CD4-positive, alpha-beta T cell treated with Interleukin-2 at 100 ng/mL for 4 hours (primary cell): Measurements from ENCODE around the gene INTU.
"Not testable (repeated sequence)": the region's sequence is repeated elsewhere in the genome, so short reads cannot be mapped to it uniquely, and the experiment has no call there.

ENCODE experiments used
- DNase-seq: peaks from one replicate; pipeline ENCODE4 v3.0.0-alpha.2; 2020; ENCODE audit warnings: low spot score

Gene INTU

GRCh38 chr4:127643791-127644190, 11.0 kb downstream of the INTU start:
- no peak for DNase-seq

- no peak for DNase-seq
These were observed 15.3 kb downstream of the INTU start for GRCh38 chr4:127648061-127648460.

DNA sequence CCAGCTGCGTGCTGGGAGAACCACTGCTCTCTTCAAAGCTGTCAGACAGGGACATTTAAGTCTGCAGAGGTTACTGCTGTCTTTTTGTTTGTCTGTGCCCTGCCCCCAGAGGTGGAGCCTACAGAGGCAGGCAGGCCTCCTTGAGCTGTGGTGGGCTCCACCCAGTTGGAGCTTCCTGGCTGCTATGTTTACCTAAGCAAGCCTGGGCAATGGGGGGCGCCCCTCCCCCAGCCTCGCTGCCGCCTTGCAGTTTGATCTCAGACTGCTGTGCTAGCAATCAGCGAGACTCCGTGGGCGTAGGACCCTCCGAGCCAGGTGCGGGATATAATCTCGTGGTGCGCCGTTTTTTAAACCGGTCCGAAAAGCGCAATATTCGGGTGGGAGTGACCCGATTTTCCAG, 22.8 kb downstream of the INTU start:
- DNase-seq = not testable (repeated sequence)

DNA sequence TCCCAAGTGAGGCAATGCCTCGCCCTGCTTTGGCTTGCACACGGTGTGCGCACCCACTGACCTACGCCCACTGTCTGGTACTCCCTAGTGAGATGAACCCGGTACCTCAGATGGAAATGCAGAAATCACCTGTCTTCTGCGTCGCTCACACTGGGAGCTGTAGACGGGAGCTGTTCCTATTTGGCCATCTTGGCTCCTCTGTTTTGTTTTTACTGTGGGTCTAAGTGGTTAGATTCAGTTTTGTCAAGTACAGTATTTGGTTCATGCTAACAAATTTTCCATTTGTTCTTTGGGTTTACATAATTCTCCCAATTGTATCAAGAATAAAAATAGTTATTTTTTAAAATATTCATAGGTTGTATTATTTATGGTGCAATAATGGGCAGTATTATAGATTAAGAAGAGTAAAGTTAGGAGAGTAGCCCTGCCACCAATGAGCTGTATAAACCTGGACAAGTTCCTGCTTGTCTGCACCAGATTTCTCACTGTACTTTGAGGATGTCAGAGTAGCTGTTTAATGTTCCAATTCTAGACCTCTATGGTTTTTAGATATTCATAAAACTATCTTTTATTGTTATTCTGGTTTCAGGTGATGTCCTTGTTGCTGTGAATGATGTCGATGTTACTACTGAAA, 23.4 kb downstream of the INTU start:
- DNase-seq = no peak

- no peak for DNase-seq
These were observed 27.6 kb downstream of the INTU start for GRCh38 chr4:127660284-127660885.

DNA sequence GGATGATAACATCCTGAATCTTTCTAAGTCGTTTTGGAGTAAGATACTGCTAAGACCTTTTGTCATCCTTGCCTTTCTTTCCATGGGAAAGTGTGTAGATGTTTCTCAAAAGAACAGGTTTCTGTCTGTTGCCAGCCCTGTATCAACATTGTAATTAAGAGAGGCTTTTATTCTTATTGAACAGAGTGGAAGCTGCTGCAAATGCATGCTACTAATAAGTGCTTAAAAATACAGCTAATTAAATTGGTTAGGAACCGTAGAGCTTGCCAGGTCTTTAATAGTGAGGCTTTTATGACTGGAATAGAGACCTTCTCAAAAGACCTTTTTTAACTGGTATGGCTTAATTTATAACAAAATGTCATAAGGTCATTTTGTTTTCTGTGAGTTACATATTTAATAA, 34.4 kb downstream of the INTU start:
- DNase-seq = no peak

- DNase-seq = no peak
These were observed 35.0 kb downstream of the INTU start for GRCh38 chr4:127667772-127668171.

DNA sequence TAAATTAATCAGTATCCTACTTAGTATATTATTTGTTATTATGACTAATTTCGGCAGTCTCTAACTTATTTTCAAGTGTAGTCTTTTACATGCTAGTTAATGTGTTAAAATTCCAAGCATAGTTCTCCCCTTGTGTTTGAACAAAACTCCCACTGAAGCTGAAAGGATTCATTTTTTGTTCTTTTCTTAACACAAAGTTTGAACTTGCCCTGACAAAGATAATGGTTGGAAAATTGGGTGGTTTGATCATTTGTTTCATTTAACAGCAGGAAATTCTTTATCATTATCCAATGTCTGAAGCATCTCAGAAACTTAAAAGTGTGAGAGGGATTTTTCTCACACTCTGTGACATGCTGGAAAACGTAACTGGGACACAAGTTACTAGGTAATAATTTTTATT, 36.0 kb downstream of the INTU start:
- no peak for DNase-seq

GRCh38 chr4:127669691-127670090, 36.9 kb downstream of the INTU start:
- no peak for DNase-seq

GRCh38 chr4:127672111-127672510, 39.4 kb downstream of the INTU start:
- no peak for DNase-seq

DNA sequence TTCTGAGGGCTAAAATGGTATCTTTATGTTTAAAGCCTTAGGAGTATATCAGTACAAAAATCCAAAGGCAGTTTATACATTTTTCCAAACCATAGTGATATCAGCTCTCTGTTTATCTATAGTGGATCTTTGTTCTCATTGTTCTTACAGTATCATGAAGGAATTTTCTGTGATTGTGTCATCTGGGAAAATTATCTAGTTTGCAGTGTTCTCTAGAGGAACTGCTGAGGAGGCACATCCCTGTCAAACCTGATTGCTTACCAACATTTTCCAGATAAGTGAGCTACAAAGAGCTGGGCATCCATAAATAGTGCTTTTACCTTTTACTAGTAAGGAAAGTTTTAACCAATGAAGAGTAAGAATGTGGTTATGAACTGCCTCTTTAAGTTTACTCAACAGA, 52.5 kb downstream of the INTU start:
- no peak for DNase-seq

- DNase-seq = no peak
These were observed 53.9 kb downstream of the INTU start for GRCh38 chr4:127686658-127687057.

DNA sequence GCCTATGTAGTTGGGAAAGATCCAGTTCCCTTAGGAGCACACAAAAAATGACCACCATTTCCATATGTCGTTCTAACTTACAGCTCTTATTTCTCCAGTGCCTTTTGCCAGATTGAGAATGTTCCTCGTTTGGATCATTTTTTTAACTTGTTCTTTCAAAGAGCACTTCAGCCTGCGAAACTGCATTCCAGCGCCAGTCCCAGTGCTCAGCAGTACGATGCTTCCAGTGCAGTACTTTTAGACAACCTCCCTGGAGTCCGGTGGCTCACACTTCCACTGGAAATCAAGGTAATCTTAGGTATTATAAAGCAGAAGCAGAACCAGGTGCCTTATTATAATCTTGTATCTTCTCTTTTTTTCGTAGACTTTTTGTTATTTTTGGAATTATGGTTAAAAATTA, 54.8 kb downstream of the INTU start:
- DNase-seq = no peak

GRCh38 chr4:127698789-127699200, 66.0 kb downstream of the INTU start:
- no peak for DNase-seq

- no peak for DNase-seq
These were observed 76.2 kb downstream of the INTU start for GRCh38 chr4:127708985-127709384.

- DNase-seq = no peak
These were observed 76.7 kb downstream of the INTU start for GRCh38 chr4:127709456-127709855.

- no peak for DNase-seq
These were observed 97.6 kb downstream of the INTU start, which contains the start of gene SLC25A31 for GRCh38 chr4:127730142-127730913. SLC25A31 (plus strand) TSS chr4:127730400; CDS start chr4:127730546, 146 bp downstream.

GRCh38 chr4:127731406-127731805, 98.6 kb downstream of the INTU start:
- DNase-seq = no peak

DNA sequence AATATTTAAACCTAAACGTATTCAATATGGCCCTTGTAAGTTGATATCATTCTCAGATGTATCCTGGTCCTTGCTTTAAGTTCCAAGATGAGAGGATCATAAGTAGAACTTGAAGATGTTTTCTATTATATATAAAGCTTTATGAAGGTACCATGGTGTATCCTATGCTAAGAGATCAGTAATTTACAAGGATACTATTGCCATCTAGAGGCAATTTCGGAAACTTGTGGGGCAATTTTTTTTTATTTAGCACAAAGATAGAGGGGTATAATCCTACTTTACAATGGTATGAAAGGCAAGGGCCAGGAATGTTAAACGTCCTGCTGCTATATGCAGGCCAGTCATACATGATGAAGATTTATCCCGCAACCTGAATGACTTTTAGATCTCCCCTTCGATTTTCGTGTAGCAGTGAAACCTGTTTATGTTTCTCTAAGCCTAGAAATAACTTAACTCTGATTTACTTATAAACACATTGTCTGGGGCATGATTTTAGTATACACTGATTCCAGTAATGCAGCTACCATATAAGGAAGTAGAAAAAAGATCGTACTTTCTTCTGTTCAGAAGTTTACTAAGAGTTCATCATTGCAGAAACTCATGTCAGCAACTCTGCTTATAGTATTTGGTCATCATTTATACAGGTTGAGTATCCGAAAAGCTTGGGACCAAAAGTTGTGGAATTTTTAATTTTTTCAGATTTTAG, 100.0 kb downstream of the INTU start:
- DNase-seq = no peak

- DNase-seq = no peak
These were observed 102.2 kb downstream of the INTU start for GRCh38 chr4:127734976-127735375.

- DNase-seq = no peak
These were observed 104.5 kb downstream of the INTU start for GRCh38 chr4:127737295-127737694.

DNA sequence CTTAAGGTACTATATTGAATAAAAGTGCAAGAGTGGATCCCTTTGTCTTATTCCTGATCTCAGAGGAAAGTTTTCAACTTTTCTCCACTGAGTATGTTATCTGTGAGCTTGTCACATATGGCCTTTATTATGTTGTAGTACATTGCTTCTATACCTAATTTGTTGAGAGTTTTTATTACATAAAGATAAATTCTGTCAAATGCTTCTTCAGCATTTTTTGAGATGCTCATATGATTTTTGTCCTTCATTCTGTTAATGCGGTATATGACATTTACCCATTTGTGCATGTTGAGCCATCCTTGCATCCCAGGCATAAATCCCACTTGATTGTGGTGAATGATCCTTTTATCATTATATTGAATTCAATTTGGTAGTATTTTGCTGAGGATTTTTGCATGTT, 108.5 kb downstream of the INTU start:
- no peak for DNase-seq

DNA sequence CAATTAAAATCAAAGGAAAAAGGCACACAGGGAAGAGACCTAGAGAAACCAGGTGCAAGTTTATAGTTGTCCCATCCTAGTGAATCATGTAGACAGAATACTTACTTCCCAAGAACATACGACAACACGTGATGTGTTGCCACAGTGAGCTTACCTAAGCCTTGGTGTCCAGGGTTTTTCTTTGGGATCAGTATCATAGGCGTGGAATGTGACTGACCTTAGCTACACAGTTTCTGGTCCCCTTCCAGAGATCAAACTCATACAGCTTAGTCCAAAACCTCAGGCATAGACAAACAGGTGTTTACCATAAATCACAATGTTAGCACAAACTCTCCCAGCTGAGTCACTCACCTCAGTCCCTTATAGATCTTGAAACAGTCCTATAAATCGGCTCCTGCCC, 115.1 kb downstream of the INTU start:
- DNase-seq = no peak
